OCI-LY3 (cell line): Measurements from ENCODE around the gene ZNF512.

Experiments used
- H2AFZ ChIP-seq: fragments of 200-600, 300-600 bp; shearing (Covaris generic); 2 replicates; pipeline ENCODE4 v1.6.0; 2014; ENCODE audit warnings: antibody characterized with exemption, low read depth, low read length
- H3K27ac ChIP-seq: fragments of 200-600, 300-600 bp; sonication (generic); 2 replicates; pipeline ENCODE4 v1.5.1; 2014; ENCODE audit warnings: mild to moderate bottlenecking, low read length, moderate library complexity, mixed read lengths
- H3K27me3 ChIP-seq: fragments of 200-600, 300-600 bp; sonication (generic); 2 replicates; pipeline ENCODE4 v1.6.1; 2014; ENCODE audit warnings: low read depth, low read length, mixed read lengths
- H3K36me3 ChIP-seq: fragments of 200-600, 300-600 bp; sonication (generic); replicated peaks from 2 replicates; pipeline ENCODE3; 2014; ENCODE audit warnings: low read depth, low read length, mixed read lengths
- H3K4me1 ChIP-seq: fragments of 300-600, 200-600 bp; sonication (generic); 2 replicates; pipeline ENCODE4 v1.6.1; 2014; ENCODE audit warnings: low read length, mixed read lengths
- H3K4me2 ChIP-seq: fragments of 200-600, 300-600 bp; sonication (generic); 2 replicates; pipeline ENCODE4 v1.6.1; 2014; ENCODE audit warnings: low read length, mixed read lengths
- H3K4me3 ChIP-seq: fragments of 300-600, 200-600 bp; sonication (generic); 2 replicates; pipeline ENCODE4 v1.5.1; 2014; ENCODE audit warnings: antibody characterized with exemption, mild to moderate bottlenecking, low read length, moderate library complexity
- H3K79me2 ChIP-seq: fragments of 300-600, 200-600 bp; shearing (Covaris generic); 2 replicates; pipeline ENCODE4 v1.6.1; 2014; ENCODE audit warnings: mild to moderate bottlenecking, low read length, mixed read lengths
- H3K9ac ChIP-seq: fragments of 300-600, 200-600 bp; shearing (Covaris generic); 2 replicates; pipeline ENCODE4 v1.6.0; 2014; ENCODE audit warnings: mild to moderate bottlenecking, low read length, moderate library complexity
- H3K9me3 ChIP-seq: fragments of 200-600, 300-600 bp; shearing (Covaris generic); 2 replicates; pipeline ENCODE4 v1.6.1; 2014; ENCODE audit warnings: low read length, mixed read lengths; ENCODE audit not compliant: insufficient read depth
- H4K20me1 ChIP-seq: fragments of 200-600, 300-600 bp; sonication (generic); 2 replicates; pipeline ENCODE4 v1.6.1; 2016; ENCODE audit warnings: low read length, mixed read lengths; ENCODE audit not compliant: insufficient read depth
- CTCF ChIP-seq: fragments of 200-600, 300-600 bp; sonication (generic); IDR thresholded peaks from 2 replicates; pipeline ENCODE4 v1.5.1; 2014; ENCODE audit warnings: antibody characterized with exemption, low read length, low read depth
- EZH2phosphoT487 ChIP-seq: fragments of 200-600 bp; shearing (Covaris generic); IDR thresholded peaks from 2 replicates; pipeline ENCODE4 v1.6.1; 2018; ENCODE audit warnings: antibody characterized with exemption, mixed run types, low read depth

ZNF512 gene

DNA sequence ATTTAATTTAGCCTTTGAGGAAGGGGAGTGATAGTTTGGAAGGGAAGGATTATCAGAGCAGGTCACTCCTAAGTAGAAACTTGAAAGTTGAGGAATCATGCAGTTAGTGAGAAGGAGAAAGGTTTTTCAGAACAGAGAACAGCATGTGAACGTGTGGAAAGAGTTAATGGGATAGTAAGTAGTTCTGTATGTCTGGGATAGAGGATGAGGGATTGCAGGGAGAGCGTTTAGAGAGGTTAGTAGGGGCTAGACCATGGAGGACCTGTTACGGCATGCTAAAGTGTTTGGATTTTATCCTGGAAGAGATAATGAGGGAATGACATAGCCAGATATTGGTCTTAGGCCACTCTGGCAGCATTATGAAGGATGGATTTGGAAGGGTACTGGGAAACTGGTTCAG lies 1.8 kb downstream of the ZNF512 start:
- Histone ChIP-seq H2AFZ (no peak overlapping the region), H3K27me3 (no peaks in the 10 kb centered on the region), H3K4me3 (peak overlapping the region; percentile 86; the same call in 1 of the 2 replicates), H3K36me3 (peaks cover 18% of the 10 kb centered on the region), H3K27ac (no peak overlapping the region), H4K20me1 (peaks cover 18% of the 10 kb centered on the region), H3K9ac (no peak overlapping the region), H3K79me2 (peaks cover 67% of the 10 kb centered on the region), H3K4me1 (peaks cover 18% of the 10 kb centered on the region), H3K9me3 (peaks cover 3% of the 10 kb centered on the region; the same call in 1 of the 2 replicates), H3K4me2 (peak overlapping the region; percentile 95)
- TF ChIP-seq EZH2phosphoT487 = no peak
- no peak for TF ChIP-seq CTCF

DNA sequence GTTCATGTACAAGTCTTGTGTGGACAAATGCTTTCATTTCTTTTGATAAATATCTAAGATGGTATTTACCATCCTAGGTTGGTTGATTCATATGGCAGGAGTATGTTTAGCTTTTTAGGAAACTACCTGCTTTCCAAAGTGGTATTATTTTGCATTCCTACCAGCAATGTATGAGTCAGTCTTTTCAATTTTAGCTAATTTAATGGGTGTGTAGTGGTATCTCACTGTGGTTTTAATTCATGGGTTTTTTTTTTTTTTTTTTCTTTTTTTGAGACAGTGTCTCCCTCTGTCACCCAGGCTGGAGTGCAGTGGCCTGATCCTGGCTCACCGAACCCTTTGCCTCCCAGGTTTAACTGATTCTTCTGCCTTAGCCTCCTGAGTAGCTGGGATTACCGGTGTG lies 4.2 kb downstream of the ZNF512 start:
- TF ChIP-seq CTCF (no peak), EZH2phosphoT487 (no peak)
- no peak overlapping the region for H2AFZ ChIP-seq
- peaks cover 23% of the 10 kb centered on the region for H4K20me1 ChIP-seq
- H3K27ac ChIP-seq = no peak overlapping the region
- peaks cover 31% of the 10 kb centered on the region for H3K36me3 ChIP-seq
- peaks cover 11% of the 10 kb centered on the region; the same call in 1 of the 2 replicates for H3K9me3 ChIP-seq
- peaks cover 91% of the 10 kb centered on the region for H3K79me2 ChIP-seq
- H3K4me2 ChIP-seq = no peak overlapping the region
- H3K9ac ChIP-seq = no peak overlapping the region
- H3K4me1 ChIP-seq = peaks cover 18% of the 10 kb centered on the region
- H3K4me3 ChIP-seq = no peak overlapping the region
- no peaks in the 10 kb centered on the region for H3K27me3 ChIP-seq

DNA sequence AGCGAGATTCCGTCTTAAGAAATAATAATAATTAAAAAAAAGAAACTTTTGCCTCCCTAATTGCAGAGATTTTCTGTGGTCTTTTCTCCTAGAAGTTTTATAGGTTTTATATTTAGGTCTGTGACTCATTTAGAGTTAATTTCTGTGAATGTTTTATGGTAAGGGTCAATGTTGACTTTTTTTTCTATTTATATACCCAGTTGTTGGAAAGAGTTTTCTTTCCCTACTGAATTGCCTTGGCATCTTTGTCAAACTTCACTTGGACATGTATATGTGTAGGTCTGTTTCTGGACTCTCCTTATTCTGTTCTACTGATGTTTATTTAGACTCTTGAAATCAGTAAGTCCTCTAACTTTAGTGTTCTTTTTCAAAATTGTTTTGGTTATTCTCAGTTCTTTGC lies 5.5 kb downstream of the ZNF512 start:
- Histone ChIP-seq H3K36me3 (peaks cover 37% of the 10 kb centered on the region), H3K9ac (no peak overlapping the region), H4K20me1 (peaks cover 23% of the 10 kb centered on the region), H3K4me2 (no peak overlapping the region), H3K4me1 (peaks cover 13% of the 10 kb centered on the region), H2AFZ (no peak overlapping the region), H3K27me3 (no peaks in the 10 kb centered on the region), H3K4me3 (no peak overlapping the region), H3K27ac (no peak overlapping the region), H3K79me2 (peaks cover 100% of the 10 kb centered on the region), H3K9me3 (peaks cover 11% of the 10 kb centered on the region; the same call in 1 of the 2 replicates)
- no peak for TF ChIP-seq EZH2phosphoT487
- TF ChIP-seq CTCF = no peak

- peaks cover 6% of the 10 kb centered on the region; the same call in 1 of the 2 replicates for H4K20me1 ChIP-seq
- H3K4me3 ChIP-seq = no peak overlapping the region
- peaks cover 17% of the 10 kb centered on the region for H3K9me3 ChIP-seq
Observed at GRCh38 chr2:27591745-27592144, 8.9 kb downstream of the ZNF512 start.

More at GRCh38 chr2:27591745-27592144, 8.9 kb downstream of the ZNF512 start:
- H3K27me3 ChIP-seq = no peaks in the 10 kb centered on the region
- no peak overlapping the region for H3K27ac ChIP-seq
- TF ChIP-seq EZH2phosphoT487 (no peak), CTCF (no peak)
- no peak overlapping the region for H2AFZ ChIP-seq
- H3K4me1 ChIP-seq = no peaks in the 10 kb centered on the region
- H3K79me2 ChIP-seq = peaks cover 99% of the 10 kb centered on the region
- H3K4me2 ChIP-seq = no peak overlapping the region
- H3K36me3 ChIP-seq = peaks cover 51% of the 10 kb centered on the region
- H3K9ac ChIP-seq = no peak overlapping the region
